ENCODE results near the gene MACROD2. TPM values are rescaled to one million over a fixed set of nuclear protein-coding genes. Genes with fewer than 3 reads are reported as not detected.

The MACROD2 gene
- total and polyA plus RNA-seq, 2 of the 4 experiments (the other 2 are of a cell fraction): not detected

- Histone ChIP-seq H3K4me1 (ENCODE audit: control insufficient read depth, insufficient read depth, low read length) (no peaks in the 10 kb centered on the region), H3K36me3 (ENCODE audit: control insufficient read depth, insufficient read depth, low read length) (no peaks in the 10 kb centered on the region), H4K20me1 (ENCODE audit: insufficient read depth, low read length) (no peaks in the 10 kb centered on the region), H3K4me3 (ENCODE audit: insufficient read depth, low read depth, low read length) (no peak overlapping the region), H4K5ac (ENCODE audit: low read depth, low read length) (no peak overlapping the region), H2BK120ac (ENCODE audit: low read depth, low read length) (no peak overlapping the region), H2AK9ac (replicated peaks; ENCODE audit: low read depth, low read length, poor library complexity) (no peak overlapping the region), H3K56ac (ENCODE audit: extremely low read depth, insufficient read depth, low read length) (no peak overlapping the region), H3K79me1 (ENCODE audit: low read depth in 1 of 2, low read length in 2 of 2) (no peaks in the 10 kb centered on the region), H2AFZ (replicated peaks; ENCODE audit: low read length, poor library complexity) (no peak overlapping the region), H3K23ac (ENCODE audit: low read depth, low read length) (no peak overlapping the region), H3K4me2 (ENCODE audit: low read depth, low read length) (no peak overlapping the region), H3K27me3 (ENCODE audit: control insufficient read depth, insufficient read depth, low read length) (no peaks in the 10 kb centered on the region), H3K9me1 (ENCODE audit: insufficient read depth, low read length) (no peaks in the 10 kb centered on the region), H4K8ac (ENCODE audit: low read depth in 2 of 2, low read length in 2 of 2) (no peak overlapping the region), H2BK15ac (ENCODE audit: low read depth, low read length) (no peak overlapping the region), H3K14ac (replicated peaks; ENCODE audit: low read depth, low read length) (no peak overlapping the region), H3K27ac (ENCODE audit: insufficient read depth, low read length) (no peak overlapping the region), H3K4ac (ENCODE audit: low read depth, low read length) (no peak overlapping the region), H3K18ac (ENCODE audit: low read depth, low read length) (no peak overlapping the region), H3K9ac (ENCODE audit: low read depth, low read length) (no peak overlapping the region), H2AK5ac (ENCODE audit: low read depth, low read length) (no peak overlapping the region), H4K91ac (ENCODE audit: insufficient read depth, low read depth, low read length) (no peak overlapping the region), H3K9me3 (ENCODE audit: control insufficient read depth, insufficient read depth, low read length) (no peaks in the 10 kb centered on the region), H2BK20ac (ENCODE audit: low read depth, low read length) (no peak overlapping the region), H2BK5ac (ENCODE audit: low read depth, low read length, poor library complexity, severe bottlenecking) (no peak overlapping the region)
- BruUV-seq (replicated peaks): no TSS peak
- TF ChIP-seq RCOR1 (IDR thresholded peaks at IDR 0.05; ENCODE audit: insufficient replicate concordance, low read length) (no peak), CEBPB (IDR thresholded peaks at IDR 0.05; ENCODE audit: low read depth, low read length) (no peak), RFX5 (IDR thresholded peaks at IDR 0.05; ENCODE audit: low read depth, low read length) (no peak), CTCF (conservative IDR thresholded peaks at IDR 0.05; ENCODE audit: low read depth, low read length) (no peak), BHLHE40 (IDR thresholded peaks at IDR 0.05; ENCODE audit: low read depth, low read length) (no peak), ELK1 (IDR thresholded peaks at IDR 0.05; ENCODE audit: borderline replicate concordance, low read depth, low read length) (no peak), MAFK (IDR thresholded peaks at IDR 0.05; ENCODE audit: low read depth, low read length) (no peak)
- dilution Hi-C loops (cut with HindIII; ENCODE audit: low sequenced_read_pairs, unreplicated experiment) (no loop called here), in situ Hi-C loops (cut with MboI; ENCODE audit: low sequenced_read_pairs) (no loop called here), intact Hi-C loops (cut with micrococcal nuclease) (no loop called here)
- WGBS, 2 experiments (ENCODE audit: extremely low coverage in 2 of 2, insufficient read length in 1 of 2): no CpG with 5 or more reads among the region's 3 CpGs
- no peak for DNase-seq
- CTCF ChIA-PET: no interaction called here
- ATAC-seq (ENCODE audit: low read depth): no peak
- POLR2A ChIA-PET (ENCODE audit: unreplicated experiment): no interaction called here
Observed at GRCh38 chr20:14616003-14616402, 620.7 kb downstream of the MACROD2 start.

Data from IMR-90 (cell line).